Measurements from ENCODE around the gene ZNF205. TPM values are rescaled to one million over a fixed set of nuclear protein-coding genes. Genes with fewer than 3 reads are reported as not detected.

Gene ZNF205
- total and polyA plus RNA-seq, 10 of the 15 experiments (the other 5 are each of a cell fraction or from before 2014, with no cell fraction given) = 0.26 to 1.5 (median 0.78) TPM; not detected in 2

DNA sequence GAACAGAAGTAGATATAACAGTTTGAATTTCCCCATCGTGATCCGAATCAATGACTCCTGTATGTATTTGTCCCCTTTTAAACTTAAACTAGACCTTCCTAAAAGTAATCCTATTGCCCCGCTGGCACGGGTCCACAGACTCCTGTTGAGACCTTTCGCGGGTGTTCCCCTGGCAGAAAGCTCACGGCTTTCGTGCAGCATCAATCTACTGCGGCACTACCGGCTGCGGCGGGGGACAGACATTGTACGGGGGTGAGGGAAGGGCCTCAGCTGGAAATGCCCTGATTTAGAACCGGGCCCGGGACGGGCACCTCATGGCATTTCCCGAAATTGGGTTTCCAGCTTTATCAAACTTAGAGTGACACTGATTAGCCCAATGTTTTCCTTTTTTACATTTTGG, 32.4 kb upstream of the ZNF205 start:
- Histone ChIP-seq H3K27ac (ENCODE audit: control insufficient read depth, insufficient read depth) (no peak overlapping the region), H3K4me1 (ENCODE audit: control insufficient read depth, insufficient read depth, low read length) (peaks cover 26% of the 10 kb centered on the region)

More for the DNA sequence above, 32.4 kb upstream of the ZNF205 start:
- Histone ChIP-seq H2AFZ (ENCODE audit: control insufficient read depth, low read depth, low read length) (no peak overlapping the region), H3K4me2 (ENCODE audit: control insufficient read depth, insufficient read depth) (no peak overlapping the region), H3K9me3 (replicated peaks; ENCODE audit: control insufficient read depth, insufficient read depth, low read length) (peaks cover 10% of the 10 kb centered on the region), H3K36me3 (ENCODE audit: control insufficient read depth in 2 of 2, insufficient read depth in 2 of 2, low read length in 1 of 2) (no peaks in the 10 kb centered on the region), H3K79me2 (ENCODE audit: control insufficient read depth, insufficient read depth, low read length) (no peaks in the 10 kb centered on the region), H3K4me3 (no peak overlapping the region), H4K20me1 (ENCODE audit: control insufficient read depth, insufficient read depth) (no peaks in the 10 kb centered on the region), H3K27me3 (replicated peaks in 1 of 2; ENCODE audit: control insufficient read depth in 2 of 2, insufficient read depth in 2 of 2, low read length in 1 of 2) (no peaks in the 10 kb centered on the region), H3K9ac (ENCODE audit: control insufficient read depth, insufficient read depth, low read length) (no peak overlapping the region)
- SMC1A ChIA-PET (ENCODE audit: uncharacterized antibody, unreplicated experiment) = interaction anchor here (0.8 kb wide), 1 partner anchor 50 kb away, joined by 4 read pairs; no protein-coding TSS in a partner anchor
- CTCF ChIA-PET = interaction anchor here (0.6 to 1.3 kb wide), 2 partner anchors 13 to 21 kb away, joined by 3 to 5 read pairs; no protein-coding TSS in a partner anchor
- RAD21 ChIA-PET (ENCODE audit: unreplicated experiment) = no interaction called here
- no peak for ATAC-seq
- 90% methylated on average over 17 of the region's 17 CpGs for WGBS (ENCODE audit: insufficient coverage, insufficient replicate concordance, low lambda C conversion rate, missing lambda C conversion rate)
- no peak for FAIRE-seq
- no peak for TF ChIP-seq KDM1A (IDR thresholded peaks at IDR 0.05; ENCODE audit: borderline replicate concordance)
- no peak for TF ChIP-seq JUNB (IDR thresholded peaks at IDR 0.05)
- TF ChIP-seq ZBED1 (IDR thresholded peaks at IDR 0.05; ENCODE audit: borderline replicate concordance) = no peak
- TF ChIP-seq RBBP5 (conservative IDR thresholded peaks at IDR 0.05) = no peak
- TF ChIP-seq MEF2B (IDR thresholded peaks at IDR 0.05; ENCODE audit: partially characterized antibody, poor library complexity, severe bottlenecking) = no peak
- TF ChIP-seq CBX5 (IDR thresholded peaks at IDR 0.05; ENCODE audit: low read depth) = no peak
- TF ChIP-seq NFIC (IDR thresholded peaks at IDR 0.05; ENCODE audit: low read depth, low read length) = no peak
- TF ChIP-seq TCF12 (IDR thresholded peaks at IDR 0.05; ENCODE audit: low read depth, low read length) = no peak
- TF ChIP-seq ZNF217 (IDR thresholded peaks at IDR 0.05) = no peak
- TF ChIP-seq ZSCAN29 (IDR thresholded peaks at IDR 0.05) = no peak
- TF ChIP-seq CEBPB (IDR thresholded peaks at IDR 0.05; ENCODE audit: borderline replicate concordance in 1 of 2, low read depth in 2 of 2, low read length in 2 of 2) = no peak
- TF ChIP-seq, protein P1, sequence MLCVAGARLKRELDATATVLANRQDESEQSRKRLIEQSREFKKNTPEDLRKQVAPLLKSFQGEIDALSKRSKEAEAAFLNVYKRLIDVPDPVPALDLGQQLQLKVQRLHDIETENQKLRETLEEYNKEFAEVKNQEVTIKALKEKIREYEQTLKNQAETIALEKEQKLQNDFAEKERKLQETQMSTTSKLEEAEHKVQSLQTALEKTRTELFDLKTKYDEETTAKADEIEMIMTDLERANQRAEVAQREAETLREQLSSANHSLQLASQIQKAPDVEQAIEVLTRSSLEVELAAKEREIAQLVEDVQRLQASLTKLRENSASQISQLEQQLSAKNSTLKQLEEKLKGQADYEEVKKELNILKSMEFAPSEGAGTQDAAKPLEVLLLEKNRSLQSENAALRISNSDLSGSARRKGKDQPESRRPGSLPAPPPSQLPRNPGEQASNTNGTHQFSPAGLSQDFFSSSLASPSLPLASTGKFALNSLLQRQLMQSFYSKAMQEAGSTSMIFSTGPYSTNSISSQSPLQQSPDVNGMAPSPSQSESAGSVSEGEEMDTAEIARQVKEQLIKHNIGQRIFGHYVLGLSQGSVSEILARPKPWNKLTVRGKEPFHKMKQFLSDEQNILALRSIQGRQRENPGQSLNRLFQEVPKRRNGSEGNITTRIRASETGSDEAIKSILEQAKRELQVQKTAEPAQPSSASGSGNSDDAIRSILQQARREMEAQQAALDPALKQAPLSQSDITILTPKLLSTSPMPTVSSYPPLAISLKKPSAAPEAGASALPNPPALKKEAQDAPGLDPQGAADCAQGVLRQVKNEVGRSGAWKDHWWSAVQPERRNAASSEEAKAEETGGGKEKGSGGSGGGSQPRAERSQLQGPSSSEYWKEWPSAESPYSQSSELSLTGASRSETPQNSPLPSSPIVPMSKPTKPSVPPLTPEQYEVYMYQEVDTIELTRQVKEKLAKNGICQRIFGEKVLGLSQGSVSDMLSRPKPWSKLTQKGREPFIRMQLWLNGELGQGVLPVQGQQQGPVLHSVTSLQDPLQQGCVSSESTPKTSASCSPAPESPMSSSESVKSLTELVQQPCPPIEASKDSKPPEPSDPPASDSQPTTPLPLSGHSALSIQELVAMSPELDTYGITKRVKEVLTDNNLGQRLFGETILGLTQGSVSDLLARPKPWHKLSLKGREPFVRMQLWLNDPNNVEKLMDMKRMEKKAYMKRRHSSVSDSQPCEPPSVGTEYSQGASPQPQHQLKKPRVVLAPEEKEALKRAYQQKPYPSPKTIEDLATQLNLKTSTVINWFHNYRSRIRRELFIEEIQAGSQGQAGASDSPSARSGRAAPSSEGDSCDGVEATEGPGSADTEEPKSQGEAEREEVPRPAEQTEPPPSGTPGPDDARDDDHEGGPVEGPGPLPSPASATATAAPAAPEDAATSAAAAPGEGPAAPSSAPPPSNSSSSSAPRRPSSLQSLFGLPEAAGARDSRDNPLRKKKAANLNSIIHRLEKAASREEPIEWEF (IDR thresholded peaks at IDR 0.05; ENCODE audit: insufficient replicate concordance, low read depth, low read length) = no peak
- TF ChIP-seq MYC (IDR thresholded peaks at IDR 0.05; ENCODE audit: insufficient read depth, insufficient read length, insufficient replicate concordance, low read length, severe bottlenecking) = no peak
- no peak for TF ChIP-seq YY1 (IDR thresholded peaks at IDR 0.05; ENCODE audit: low read depth, low read length)
- TF ChIP-seq, protein P2, sequence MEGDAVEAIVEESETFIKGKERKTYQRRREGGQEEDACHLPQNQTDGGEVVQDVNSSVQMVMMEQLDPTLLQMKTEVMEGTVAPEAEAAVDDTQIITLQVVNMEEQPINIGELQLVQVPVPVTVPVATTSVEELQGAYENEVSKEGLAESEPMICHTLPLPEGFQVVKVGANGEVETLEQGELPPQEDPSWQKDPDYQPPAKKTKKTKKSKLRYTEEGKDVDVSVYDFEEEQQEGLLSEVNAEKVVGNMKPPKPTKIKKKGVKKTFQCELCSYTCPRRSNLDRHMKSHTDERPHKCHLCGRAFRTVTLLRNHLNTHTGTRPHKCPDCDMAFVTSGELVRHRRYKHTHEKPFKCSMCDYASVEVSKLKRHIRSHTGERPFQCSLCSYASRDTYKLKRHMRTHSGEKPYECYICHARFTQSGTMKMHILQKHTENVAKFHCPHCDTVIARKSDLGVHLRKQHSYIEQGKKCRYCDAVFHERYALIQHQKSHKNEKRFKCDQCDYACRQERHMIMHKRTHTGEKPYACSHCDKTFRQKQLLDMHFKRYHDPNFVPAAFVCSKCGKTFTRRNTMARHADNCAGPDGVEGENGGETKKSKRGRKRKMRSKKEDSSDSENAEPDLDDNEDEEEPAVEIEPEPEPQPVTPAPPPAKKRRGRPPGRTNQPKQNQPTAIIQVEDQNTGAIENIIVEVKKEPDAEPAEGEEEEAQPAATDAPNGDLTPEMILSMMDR (IDR thresholded peaks at IDR 0.05 in 2 of 3, conservative IDR thresholded peaks at IDR 0.05 in 1 of 3; ENCODE audit: control insufficient read depth in 2 of 3, extremely low read depth in 1 of 3, insufficient read depth in 1 of 3, low read depth in 3 of 3, low read length in 3 of 3) = no peak
- intact Hi-C loops (cut with micrococcal nuclease; ENCODE audit: unreplicated experiment) = no loop called here
- no peak for DNase-seq (ENCODE audit: low read depth, low spot score)
- BruUV-seq (replicated peaks) = no TSS peak
- in situ Hi-C loops (cut with MboI) = no loop called here
- POLR2A ChIA-PET = interaction anchor here (0.9 kb wide), 1 partner anchor 45 kb away, joined by 3 read pairs; no protein-coding TSS in a partner anchor

All from GM12878 (cell line).